ENCODE results near the gene POMT2. TPM values are rescaled to one million over a fixed set of nuclear protein-coding genes. Genes with fewer than 3 reads are reported as not detected.

Gene POMT2
- total and polyA plus RNA-seq, 2 donors (not counting 1 experiment from before 2014, with no cell fraction given), result 9.6 to 11.0 TPM

- H3K27me3 ChIP-seq (ENCODE audit: control insufficient read depth, insufficient read depth, low read length), result no peaks in the 10 kb centered on the region
- no peak overlapping the region for H3K4me3 ChIP-seq (replicated peaks in 1 of 4; ENCODE audit: control extremely low read depth in 1 of 4, insufficient read depth in 1 of 4, low read depth in 3 of 4, low read length in 4 of 4)
- no peak overlapping the region for H3K4me2 ChIP-seq (ENCODE audit: extremely low read depth, insufficient read depth, low read length)
- DNase-seq (ENCODE audit: low read depth in 2 of 2), result no peak
- H3K4me1 ChIP-seq (ENCODE audit: control insufficient read depth, extremely low read depth, insufficient read depth, low read length), result no peaks in the 10 kb centered on the region
- no peak overlapping the region for H3K27ac ChIP-seq (ENCODE audit: insufficient read depth, low read length)
- no peaks in the 10 kb centered on the region for H3K79me2 ChIP-seq (ENCODE audit: control insufficient read depth, insufficient read depth, low read length)
- H2AFZ ChIP-seq (ENCODE audit: low read length), result no peak overlapping the region
- no peaks in the 10 kb centered on the region for H3K9me3 ChIP-seq (ENCODE audit: control insufficient read depth, insufficient read depth, low read depth, low read length)
- TF ChIP-seq EZH2 (IDR thresholded peaks at IDR 0.05; ENCODE audit: low read length, missing control alignments), result no peak
- no peak for TF ChIP-seq CTCF (conservative IDR thresholded peaks at IDR 0.05 in 1 of 2, IDR thresholded peaks at IDR 0.05 in 1 of 2; ENCODE audit: low read depth in 1 of 2, low read length in 2 of 2)
- H4K20me1 ChIP-seq (ENCODE audit: control insufficient read depth, extremely low read depth, insufficient read depth, low read length), result no peaks in the 10 kb centered on the region
- no peaks in the 10 kb centered on the region for H3K36me3 ChIP-seq (ENCODE audit: control insufficient read depth, insufficient read depth, low read length)
- no peak overlapping the region for H3K9ac ChIP-seq (ENCODE audit: insufficient read depth, low read length)
Observed at GRCh38 chr14:77324816-77325745, 4.4 kb upstream of the POMT2 start.

GRCh38 chr14:77324289-77324688, 3.6 kb upstream of the POMT2 start:
- TF ChIP-seq CTCF (conservative IDR thresholded peaks at IDR 0.05 in 1 of 2, IDR thresholded peaks at IDR 0.05 in 1 of 2; ENCODE audit: low read depth in 1 of 2, low read length in 2 of 2) (no peak), EZH2 (IDR thresholded peaks at IDR 0.05; ENCODE audit: low read length, missing control alignments) (no peak)
- no peak for DNase-seq (ENCODE audit: low read depth in 2 of 2)
- H2AFZ ChIP-seq (ENCODE audit: low read length), result no peak overlapping the region
- H4K20me1 ChIP-seq (ENCODE audit: control insufficient read depth, extremely low read depth, insufficient read depth, low read length), result no peaks in the 10 kb centered on the region
- peaks cover 4% of the 10 kb centered on the region for H3K79me2 ChIP-seq (ENCODE audit: control insufficient read depth, insufficient read depth, low read length)
- no peak overlapping the region for H3K4me2 ChIP-seq (ENCODE audit: extremely low read depth, insufficient read depth, low read length)
- no peaks in the 10 kb centered on the region for H3K4me1 ChIP-seq (ENCODE audit: control insufficient read depth, extremely low read depth, insufficient read depth, low read length)
- H3K27ac ChIP-seq (ENCODE audit: insufficient read depth, low read length), result no peak overlapping the region
- H3K36me3 ChIP-seq (ENCODE audit: control insufficient read depth, insufficient read depth, low read length), result no peaks in the 10 kb centered on the region
- H3K9me3 ChIP-seq (ENCODE audit: control insufficient read depth, insufficient read depth, low read depth, low read length), result no peaks in the 10 kb centered on the region
- H3K4me3 ChIP-seq (replicated peaks in 1 of 4; ENCODE audit: control extremely low read depth in 1 of 4, insufficient read depth in 1 of 4, low read depth in 3 of 4, low read length in 4 of 4), result no peak overlapping the region
- no peaks in the 10 kb centered on the region for H3K27me3 ChIP-seq (ENCODE audit: control insufficient read depth, insufficient read depth, low read length)
- H3K9ac ChIP-seq (ENCODE audit: insufficient read depth, low read length), result no peak overlapping the region

GRCh38 chr14:77323571-77323970, 2.9 kb upstream of the POMT2 start:
- Histone ChIP-seq H3K4me3 (replicated peaks in 1 of 4; ENCODE audit: control extremely low read depth in 1 of 4, insufficient read depth in 1 of 4, low read depth in 3 of 4, low read length in 4 of 4) (no peak overlapping the region), H2AFZ (ENCODE audit: low read length) (no peak overlapping the region), H3K4me2 (ENCODE audit: extremely low read depth, insufficient read depth, low read length) (no peak overlapping the region), H3K36me3 (ENCODE audit: control insufficient read depth, insufficient read depth, low read length) (no peaks in the 10 kb centered on the region), H3K9ac (ENCODE audit: insufficient read depth, low read length) (no peak overlapping the region), H3K27me3 (ENCODE audit: control insufficient read depth, insufficient read depth, low read length) (no peaks in the 10 kb centered on the region), H3K4me1 (ENCODE audit: control insufficient read depth, extremely low read depth, insufficient read depth, low read length) (no peaks in the 10 kb centered on the region), H4K20me1 (ENCODE audit: control insufficient read depth, extremely low read depth, insufficient read depth, low read length) (no peaks in the 10 kb centered on the region), H3K79me2 (ENCODE audit: control insufficient read depth, insufficient read depth, low read length) (peaks cover 5% of the 10 kb centered on the region), H3K9me3 (ENCODE audit: control insufficient read depth, insufficient read depth, low read depth, low read length) (no peaks in the 10 kb centered on the region), H3K27ac (ENCODE audit: insufficient read depth, low read length) (no peak overlapping the region)
- no peak for DNase-seq (ENCODE audit: low read depth in 2 of 2)
- TF ChIP-seq CTCF (conservative IDR thresholded peaks at IDR 0.05 in 1 of 2, IDR thresholded peaks at IDR 0.05 in 1 of 2; ENCODE audit: low read depth in 1 of 2, low read length in 2 of 2) (no peak), EZH2 (IDR thresholded peaks at IDR 0.05; ENCODE audit: low read length, missing control alignments) (no peak)
